HEK293 (cell line): ENCODE measurements around the gene TWF2.

ENCODE experiments used
- CTCF ChIA-PET: fragments of 350-600 bp; formaldehyde crosslinking; extraction: SDS; loops from one replicate; lab custom pipeline; 2021; ENCODE audit warnings: antibody characterized with exemption; lab: Yijun Ruan, JAX
- POLR2A ChIA-PET: fragments of 300-600 bp; formaldehyde crosslinking; extraction: SDS; loops from one replicate; lab custom pipeline; 2020; ENCODE audit warnings: antibody characterized with exemption, inconsistent platforms; lab: Yijun Ruan, JAX
- H3K27ac ChIP-seq: fragments of 200-500 bp; sonication (Bioruptor generic); 2 replicates; pipeline ENCODE4 v1.5.1; 2014; ENCODE audit warnings: low read depth, low read length, control low read depth, inconsistent platforms; ENCODE audit errors: extremely low read depth
- H3K36me3 ChIP-seq, 2 experiments: fragments of 200-500 bp in 1 of 2; sonication (Bioruptor generic) in 1 of 2; 1 replicate in 1 of 2; 2 replicates in 1 of 2; pipeline ENCODE4 v1.5.1; 2014 to 2017; ENCODE audit warnings: inconsistent platforms in 2 of 2, low read length in 2 of 2; ENCODE audit not compliant: control insufficient read depth in 2 of 2, insufficient read depth in 1 of 2
- H3K4me1 ChIP-seq: fragments of 200-500 bp; sonication (Bioruptor generic); 2 replicates; pipeline ENCODE4 v1.5.1; 2014; ENCODE audit warnings: mild to moderate bottlenecking, low read length, inconsistent platforms; ENCODE audit not compliant: control insufficient read depth, insufficient read depth
- H3K4me3 ChIP-seq: 2 replicates; pipeline ENCODE4 v1.5.1; 2011; ENCODE audit warnings: low read depth, mild to moderate bottlenecking, control low read depth, low read length, moderate library complexity
- H3K9me3 ChIP-seq: fragments of 200-500 bp; sonication (Bioruptor generic); 2 replicates; pipeline ENCODE4 v1.5.1; 2014; ENCODE audit warnings: low read depth, low read length, inconsistent platforms; ENCODE audit not compliant: control insufficient read depth, insufficient read depth
- PRDM10 ChIP-seq: fragments of 450-650 bp; formaldehyde crosslinking; IDR thresholded peaks from 2 replicates; pipeline ENCODE4 v1.5.1; 2016; ENCODE audit warnings: missing biosample characterization, missing genetic modification characterization
- SCRT1 ChIP-seq: fragments of 450-650 bp; formaldehyde crosslinking; IDR thresholded peaks from 2 replicates; pipeline ENCODE4 v1.5.1; 2016; ENCODE audit warnings: missing biosample characterization, missing genetic modification characterization, borderline replicate concordance
- SCRT2 ChIP-seq: fragments of 450-650 bp; formaldehyde crosslinking; IDR thresholded peaks from 2 replicates; pipeline ENCODE4 v1.5.1; 2016; ENCODE audit warnings: missing biosample characterization, missing genetic modification characterization
- YY1 ChIP-seq: fragments of 450-650 bp; formaldehyde crosslinking; IDR thresholded peaks from 2 replicates; pipeline ENCODE4 v1.5.1; 2018; ENCODE audit warnings: missing biosample characterization, missing genetic modification characterization
- ZBTB48 ChIP-seq: fragments of 450-650 bp; formaldehyde crosslinking; IDR thresholded peaks from 2 replicates; pipeline ENCODE4 v1.5.1; 2016; ENCODE audit warnings: missing biosample characterization, missing genetic modification characterization
- ZBTB8A ChIP-seq: fragments of 450-650 bp; formaldehyde crosslinking; IDR thresholded peaks from 2 replicates; pipeline ENCODE4 v1.5.1; 2016; ENCODE audit warnings: missing biosample characterization, missing genetic modification characterization
- ZNF274 ChIP-seq, 2 experiments: fragments of 200-500 bp in 1 of 2; fragments of 450-650 bp in 1 of 2; sonication (Bioruptor generic) in 1 of 2; formaldehyde crosslinking in 1 of 2; IDR thresholded peaks; 2 replicates each; pipeline versions ENCODE4 v1.5.1 to v1.6.1; 2014 to 2016; ENCODE audit warnings: borderline replicate concordance in 1 of 2, inconsistent platforms in 1 of 2, low read length in 1 of 2, missing biosample characterization in 1 of 2, missing genetic modification characterization in 1 of 2
- ZNF292 ChIP-seq: fragments of 450-650 bp; formaldehyde crosslinking; IDR thresholded peaks from 2 replicates; pipeline ENCODE4 v1.5.1; 2016; ENCODE audit warnings: low read depth, missing biosample characterization, missing genetic modification characterization, borderline replicate concordance
- ZNF394 ChIP-seq: fragments of 450-650 bp; formaldehyde crosslinking; IDR thresholded peaks from 2 replicates; pipeline ENCODE4 v1.5.1; 2016; ENCODE audit warnings: missing biosample characterization, missing genetic modification characterization, mild to moderate bottlenecking, moderate library complexity, borderline replicate concordance
- ZNF426 ChIP-seq: fragments of 450-650 bp; formaldehyde crosslinking; IDR thresholded peaks from 2 replicates; pipeline ENCODE4 v1.5.1; 2017; ENCODE audit warnings: missing biosample characterization, missing genetic modification characterization, mild to moderate bottlenecking, inconsistent platforms, moderate library complexity
- ZNF449 ChIP-seq: fragments of 450-650 bp; formaldehyde crosslinking; IDR thresholded peaks from 2 replicates; pipeline ENCODE4 v1.5.1; 2017; ENCODE audit warnings: missing biosample characterization, mild to moderate bottlenecking, missing genetic modification characterization, moderate library complexity
- ZNF558 ChIP-seq: fragments of 450-650 bp; formaldehyde crosslinking; IDR thresholded peaks from 2 replicates; pipeline ENCODE4 v1.5.1; 2016; ENCODE audit warnings: missing biosample characterization, missing genetic modification characterization
- ZNF561 ChIP-seq: fragments of 450-650 bp; IDR thresholded peaks from 2 replicates; pipeline ENCODE4 v1.5.1; 2018; ENCODE audit warnings: missing biosample characterization, missing genetic modification characterization, borderline replicate concordance
- ZNF585B ChIP-seq: fragments of 450-650 bp; formaldehyde crosslinking; IDR thresholded peaks from 2 replicates; pipeline ENCODE4 v1.5.1; 2016; ENCODE audit warnings: missing biosample characterization, missing genetic modification characterization
- ZNF707 ChIP-seq: fragments of 450-650 bp; formaldehyde crosslinking; IDR thresholded peaks from 2 replicates; pipeline ENCODE4 v1.5.1; 2016; ENCODE audit warnings: missing biosample characterization, missing genetic modification characterization
- ZNF768 ChIP-seq: fragments of 450-650 bp; formaldehyde crosslinking; IDR thresholded peaks from 2 replicates; pipeline ENCODE4 v1.5.1; 2018; ENCODE audit warnings: missing biosample characterization, mild to moderate bottlenecking, missing genetic modification characterization

TWF2 gene

GRCh38 chr3:52200981-52201679 lies 37.8 kb downstream of the TWF2 start:
- ChIA-PET CTCF (interaction anchor here (0.5 to 2.1 kb wide), 3 partner anchors 19 to 967 kb away, joined by 3 to 11 read pairs (median 3); no protein-coding TSS in a partner anchor), POLR2A (no interaction called here)
- TF ChIP-seq ZNF768 (no peak), SCRT2 (no peak), ZNF558 (tag by site-specific recombination) (no peak), ZNF292 (tag by site-specific recombination) (no peak), ZNF426 (tag by site-specific recombination) (no peak), ZBTB48 (tag by site-specific recombination) (no peak), ZNF707 (tag by site-specific recombination) (no peak), ZBTB8A (tag by site-specific recombination) (no peak), ZNF585B (tag by site-specific recombination) (no peak), ZNF394 (no peak), SCRT1 (tag by site-specific recombination) (no peak), YY1 (tag by site-specific recombination) (no peak), ZNF561 (tag by site-specific recombination) (no peak), ZNF449 (tag by site-specific recombination) (no peak), PRDM10 (tag by site-specific recombination) (no peak)
- no peak overlapping the region for H3K27ac ChIP-seq
- no peaks in the 10 kb centered on the region for H3K4me1 ChIP-seq
- no peak overlapping the region for H3K4me3 ChIP-seq
- H3K36me3 ChIP-seq = peaks cover 30 to 71% of the 10 kb centered on the region in 2 experiments; a peak in 2 of 3 replicates
- no peaks in the 10 kb centered on the region for H3K9me3 ChIP-seq

GRCh38 chr3:52198643-52199608 lies 40.0 kb downstream of the TWF2 start:
- peak; percentile 51; the same call in 1 of the 2 replicates for TF ChIP-seq ZBTB48 (tag by site-specific recombination)
- TF ChIP-seq ZNF274 (IDR thresholded peaks at IDR 0.05; ENCODE audit: low read length) = no peak
- TF ChIP-seq ZNF274 (tag by site-specific recombination; IDR thresholded peaks at IDR 0.05; ENCODE audit: borderline replicate concordance) = no peak
- TF ChIP-seq, all 188 proteins: peak for 1
- ChIA-PET POLR2A (no interaction called here), CTCF (no interaction called here)
- Histone ChIP-seq H3K36me3 (peaks cover 25 to 49% of the 10 kb centered on the region in 2 experiments; a peak in 2 of 3 replicates), H3K4me3 (peak overlapping the region; percentile 88), H3K4me1 (no peaks in the 10 kb centered on the region), H3K27ac (peak overlapping the region; percentile 80; the same call in 1 of the 2 replicates), H3K9me3 (no peaks in the 10 kb centered on the region)
